Measurements from ENCODE around the gene MRPS14.

GRCh38 chr1:174984952-174985351 lies 38.3 kb downstream of the MRPS14 start:
- TF ChIP-seq, protein P1, sequence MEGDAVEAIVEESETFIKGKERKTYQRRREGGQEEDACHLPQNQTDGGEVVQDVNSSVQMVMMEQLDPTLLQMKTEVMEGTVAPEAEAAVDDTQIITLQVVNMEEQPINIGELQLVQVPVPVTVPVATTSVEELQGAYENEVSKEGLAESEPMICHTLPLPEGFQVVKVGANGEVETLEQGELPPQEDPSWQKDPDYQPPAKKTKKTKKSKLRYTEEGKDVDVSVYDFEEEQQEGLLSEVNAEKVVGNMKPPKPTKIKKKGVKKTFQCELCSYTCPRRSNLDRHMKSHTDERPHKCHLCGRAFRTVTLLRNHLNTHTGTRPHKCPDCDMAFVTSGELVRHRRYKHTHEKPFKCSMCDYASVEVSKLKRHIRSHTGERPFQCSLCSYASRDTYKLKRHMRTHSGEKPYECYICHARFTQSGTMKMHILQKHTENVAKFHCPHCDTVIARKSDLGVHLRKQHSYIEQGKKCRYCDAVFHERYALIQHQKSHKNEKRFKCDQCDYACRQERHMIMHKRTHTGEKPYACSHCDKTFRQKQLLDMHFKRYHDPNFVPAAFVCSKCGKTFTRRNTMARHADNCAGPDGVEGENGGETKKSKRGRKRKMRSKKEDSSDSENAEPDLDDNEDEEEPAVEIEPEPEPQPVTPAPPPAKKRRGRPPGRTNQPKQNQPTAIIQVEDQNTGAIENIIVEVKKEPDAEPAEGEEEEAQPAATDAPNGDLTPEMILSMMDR (IDR thresholded peaks at IDR 0.05; ENCODE audit: low read depth, low read length, poor library complexity, severe bottlenecking) = no peak
- TF ChIP-seq EZH2phosphoT487 (IDR thresholded peaks at IDR 0.05; ENCODE audit: borderline replicate concordance, low read length) = no peak
